Osteoblast (primary cell): ENCODE measurements around the gene SNAPC1. TPM values are rescaled to one million over a fixed set of nuclear protein-coding genes. Genes with fewer than 3 reads are reported as not detected.

Source experiments
- DNase-seq: peaks from one replicate; pipeline ENCODE4 v3.0.0; 2011; ENCODE audit warnings: low spot score, mixed read lengths; ENCODE audit not compliant: insufficient read length; ENCODE audit errors: missing footprints
- H2AFZ ChIP-seq: 2 replicates; pipeline ENCODE4 v1.6.0; 2011; ENCODE audit warnings: mild to moderate bottlenecking, low read length
- H3K27ac ChIP-seq: 2 replicates; pipeline ENCODE4 v1.5.1; 2011; ENCODE audit warnings: mild to moderate bottlenecking, low read depth, low read length, moderate library complexity
- H3K27me3 ChIP-seq: 2 replicates; pipeline ENCODE4 v1.6.0; 2012; ENCODE audit warnings: mild to moderate bottlenecking, control low read depth, inconsistent platforms, low read length, moderate library complexity; ENCODE audit not compliant: insufficient read depth
- H3K36me3 ChIP-seq: 2 replicates; pipeline ENCODE4 v1.5.1; 2011; ENCODE audit warnings: mild to moderate bottlenecking, low read length, control low read depth, moderate library complexity; ENCODE audit not compliant: insufficient read depth
- H3K4me1 ChIP-seq: 2 replicates; pipeline ENCODE4 v1.5.1; 2011; ENCODE audit warnings: mild to moderate bottlenecking, low read length, control low read depth, moderate library complexity; ENCODE audit not compliant: insufficient read depth
- H3K4me2 ChIP-seq: 2 replicates; pipeline ENCODE4 v1.6.0; 2011; ENCODE audit warnings: mild to moderate bottlenecking, low read length; ENCODE audit not compliant: insufficient read depth
- H3K4me3 ChIP-seq: fragments of 200-600 bp; sonication (generic); 3 replicates; pipeline ENCODE4 v1.5.1; 2012; ENCODE audit warnings: mild to moderate bottlenecking, low read length, inconsistent platforms; ENCODE audit not compliant: insufficient read depth
- H3K79me2 ChIP-seq: 2 replicates; pipeline ENCODE4 v1.6.0; 2012; ENCODE audit warnings: mild to moderate bottlenecking, low read length, control low read depth, inconsistent platforms; ENCODE audit not compliant: insufficient read depth
- H3K9me3 ChIP-seq: 2 replicates; pipeline ENCODE4 v1.5.1; 2011; ENCODE audit warnings: low read depth, low read length, control low read depth
- H4K20me1 ChIP-seq: 2 replicates; pipeline ENCODE4 v1.6.0; 2012; ENCODE audit warnings: mild to moderate bottlenecking, low read length, control low read depth; ENCODE audit not compliant: insufficient read depth
- total RNA-seq: library from RNA; depleted of rRNA; stranded (reverse); fragments of >200 nt; gene quantifications from 2 replicates; pipeline ENCODE4 v1.2.3, GENCODE V29; 2012
- TF ChIP-seq, protein P1 (sequence below): IDR thresholded peaks from 2 replicates; pipeline ENCODE4 v1.5.1; 2011; ENCODE audit warnings: mild to moderate bottlenecking, low read depth, low read length, moderate library complexity; ENCODE audit errors: extremely low read depth

Gene SNAPC1
- total RNA-seq, 1 donor: 35.8 TPM

- no peak overlapping the region for H2AFZ ChIP-seq
- H3K27me3 ChIP-seq: peaks cover 3% of the 10 kb centered on the region
- no peaks in the 10 kb centered on the region for H3K9me3 ChIP-seq
- H3K4me2 ChIP-seq: no peak overlapping the region
- no peak for DNase-seq
- no peaks in the 10 kb centered on the region for H3K79me2 ChIP-seq
- TF ChIP-seq, protein P1, sequence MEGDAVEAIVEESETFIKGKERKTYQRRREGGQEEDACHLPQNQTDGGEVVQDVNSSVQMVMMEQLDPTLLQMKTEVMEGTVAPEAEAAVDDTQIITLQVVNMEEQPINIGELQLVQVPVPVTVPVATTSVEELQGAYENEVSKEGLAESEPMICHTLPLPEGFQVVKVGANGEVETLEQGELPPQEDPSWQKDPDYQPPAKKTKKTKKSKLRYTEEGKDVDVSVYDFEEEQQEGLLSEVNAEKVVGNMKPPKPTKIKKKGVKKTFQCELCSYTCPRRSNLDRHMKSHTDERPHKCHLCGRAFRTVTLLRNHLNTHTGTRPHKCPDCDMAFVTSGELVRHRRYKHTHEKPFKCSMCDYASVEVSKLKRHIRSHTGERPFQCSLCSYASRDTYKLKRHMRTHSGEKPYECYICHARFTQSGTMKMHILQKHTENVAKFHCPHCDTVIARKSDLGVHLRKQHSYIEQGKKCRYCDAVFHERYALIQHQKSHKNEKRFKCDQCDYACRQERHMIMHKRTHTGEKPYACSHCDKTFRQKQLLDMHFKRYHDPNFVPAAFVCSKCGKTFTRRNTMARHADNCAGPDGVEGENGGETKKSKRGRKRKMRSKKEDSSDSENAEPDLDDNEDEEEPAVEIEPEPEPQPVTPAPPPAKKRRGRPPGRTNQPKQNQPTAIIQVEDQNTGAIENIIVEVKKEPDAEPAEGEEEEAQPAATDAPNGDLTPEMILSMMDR: no peak
- H3K4me1 ChIP-seq: peaks cover 3% of the 10 kb centered on the region
- H3K4me3 ChIP-seq: no peak overlapping the region
- no peak overlapping the region for H3K27ac ChIP-seq
- H4K20me1 ChIP-seq: no peaks in the 10 kb centered on the region
- no peaks in the 10 kb centered on the region for H3K36me3 ChIP-seq
Observed at GRCh38 chr14:61841145-61841544, 78.9 kb downstream of the SNAPC1 start.

Other genes with a start within 250 kb of the SNAPC1 start
- 611 and 816 TPM in 2 replicates for gene HIF1A, start 66.9 kb upstream of the SNAPC1 start, total RNA-seq
- gene SYT16, start 50.3 kb downstream of the SNAPC1 start, total RNA-seq: 0.29 and 0.72 TPM in 2 replicates